H9 (cell line): Measurements from ENCODE around the gene CDC25B. TPM values are rescaled to one million over a fixed set of nuclear protein-coding genes. Genes with fewer than 3 reads are reported as not detected.

Experiments used
- DNase-seq: peaks from one replicate; pipeline ENCODE4 v3.0.0-alpha.2; 2017
- H2AFZ ChIP-seq: one replicate; pipeline ENCODE4 v1.6.1; 2013; ENCODE audit warnings: mild to moderate bottlenecking, low read length, control low read depth, moderate library complexity
- H2AK5ac ChIP-seq: 2 replicates; pipeline ENCODE4 v1.6.1; 2013; ENCODE audit warnings: low read length, control low read depth, mixed read lengths; ENCODE audit not compliant: insufficient read length
- H2BK120ac ChIP-seq: one replicate; pipeline ENCODE4 v1.6.1; 2013; ENCODE audit warnings: low read depth, mild to moderate bottlenecking, low read length, control low read depth, inconsistent platforms; ENCODE audit not compliant: poor library complexity, severe bottlenecking
- H2BK12ac ChIP-seq: 2 replicates; pipeline ENCODE4 v1.6.1; 2013; ENCODE audit warnings: low read length, control low read depth, mixed read lengths, low read depth; ENCODE audit not compliant: insufficient read length
- H2BK15ac ChIP-seq: 2 replicates; pipeline ENCODE4 v1.6.1; 2013; ENCODE audit warnings: low read depth, low read length, control low read depth
- H2BK20ac ChIP-seq: one replicate; pipeline ENCODE4 v1.6.1; 2013; ENCODE audit warnings: low read depth, mild to moderate bottlenecking, low read length, control low read depth, inconsistent platforms; ENCODE audit not compliant: poor library complexity, severe bottlenecking
- H2BK5ac ChIP-seq: 2 replicates; pipeline ENCODE4 v1.6.1; 2013; ENCODE audit warnings: low read length, control low read depth, mixed read lengths; ENCODE audit not compliant: insufficient read length
- H3K14ac ChIP-seq: 2 replicates; pipeline ENCODE4 v1.6.1; 2013; ENCODE audit warnings: low read length, control low read depth; ENCODE audit not compliant: insufficient read depth
- H3K18ac ChIP-seq: 2 replicates; pipeline ENCODE4 v1.6.1; 2013; ENCODE audit warnings: low read depth, mild to moderate bottlenecking, mixed read lengths, low read length, control low read depth; ENCODE audit not compliant: insufficient read length
- H3K23ac ChIP-seq: 2 replicates; pipeline ENCODE4 v1.6.1; 2013; ENCODE audit warnings: low read length, control low read depth, mixed read lengths, low read depth; ENCODE audit not compliant: insufficient read length
- H3K23me2 ChIP-seq: 2 replicates; pipeline ENCODE4 v1.6.1; 2013; ENCODE audit warnings: low read depth, mild to moderate bottlenecking, mixed read lengths, low read length, control low read depth; ENCODE audit not compliant: insufficient read length, poor library complexity, severe bottlenecking
- H3K27ac ChIP-seq: 2 replicates; pipeline ENCODE4 v1.5.1; 2013; ENCODE audit warnings: low read length, control low read depth, mixed read lengths, low read depth; ENCODE audit not compliant: insufficient read length
- H3K27me3 ChIP-seq: 2 replicates; pipeline ENCODE4 v1.6.1; 2013; ENCODE audit warnings: low read length, control low read depth, inconsistent platforms; ENCODE audit not compliant: insufficient read depth
- H3K4ac ChIP-seq: 2 replicates; pipeline ENCODE4 v1.6.1; 2013; ENCODE audit warnings: low read depth, mild to moderate bottlenecking, control low read depth, inconsistent platforms, low read length, moderate library complexity
- H3K4me1 ChIP-seq: 2 replicates; pipeline ENCODE4 v1.6.1; 2013; ENCODE audit warnings: low read length, control low read depth, inconsistent platforms; ENCODE audit not compliant: insufficient read depth
- H3K4me2 ChIP-seq: 2 replicates; pipeline ENCODE4 v1.6.1; 2013; ENCODE audit warnings: low read length, control low read depth, mixed read lengths; ENCODE audit not compliant: insufficient read length, insufficient read depth
- H3K56ac ChIP-seq: 2 replicates; pipeline ENCODE4 v1.6.1; 2013; ENCODE audit warnings: low read depth, mild to moderate bottlenecking, mixed read lengths, low read length, control low read depth; ENCODE audit not compliant: insufficient read length
- H3K79me1 ChIP-seq: 2 replicates; pipeline ENCODE4 v1.6.1; 2013; ENCODE audit warnings: low read depth, mild to moderate bottlenecking, moderate library complexity, low read length, control low read depth, inconsistent platforms; ENCODE audit not compliant: insufficient read depth, poor library complexity, severe bottlenecking
- H3K79me2 ChIP-seq: 2 replicates; pipeline ENCODE4 v1.6.1; 2013; ENCODE audit warnings: low read length, control low read depth, inconsistent platforms; ENCODE audit not compliant: insufficient read depth
- H3K9ac ChIP-seq: 2 replicates; pipeline ENCODE4 v1.6.1; 2013; ENCODE audit warnings: low read length, control low read depth, mixed read lengths; ENCODE audit not compliant: insufficient read length; ENCODE audit errors: extremely low read depth
- H3K9me3 ChIP-seq: one replicate; pipeline ENCODE4 v1.6.1; 2013; ENCODE audit warnings: low read depth, low read length, inconsistent platforms; ENCODE audit not compliant: control insufficient read depth
- H3T11ph ChIP-seq: one replicate; pipeline ENCODE4 v1.6.1; 2013; ENCODE audit warnings: mild to moderate bottlenecking, low read length, control low read depth, inconsistent platforms
- H4K20me1 ChIP-seq: one replicate; pipeline ENCODE4 v1.6.1; 2013; ENCODE audit not compliant: control insufficient read depth, insufficient read length, insufficient read depth
- H4K5ac ChIP-seq: 2 replicates; pipeline ENCODE4 v1.6.1; 2013; ENCODE audit warnings: low read depth, mild to moderate bottlenecking, mixed read lengths, low read length, control low read depth; ENCODE audit not compliant: insufficient read length
- H4K8ac ChIP-seq: replicated peaks from 2 replicates; pipeline ENCODE4 v1.6.1; 2013; ENCODE audit warnings: low read length, control low read depth, mixed read lengths, low read depth; ENCODE audit not compliant: insufficient read length
- H4K91ac ChIP-seq: 2 replicates; pipeline ENCODE4 v1.6.1; 2013; ENCODE audit warnings: low read depth, mild to moderate bottlenecking, moderate library complexity, mixed read lengths, low read length, control low read depth; ENCODE audit not compliant: insufficient read length
- H3K27ac Mint-ChIP-seq, 3 experiments: 2 replicates in 2 of 3; 3 replicates in 1 of 3; pipeline ENCODE4 v1.8.0; 2020 to 2021; ENCODE audit warnings: mixed read lengths in 3 of 3, mild to moderate bottlenecking in 1 of 3, moderate library complexity in 1 of 3
- H3K27me3 Mint-ChIP-seq: 2 replicates; pipeline ENCODE4 v1.8.0; 2021; ENCODE audit warnings: low read depth, mild to moderate bottlenecking, moderate library complexity, mixed read lengths
- H3K36me3 Mint-ChIP-seq, 3 experiments: 2 replicates in 2 of 3; 3 replicates in 1 of 3; pipeline ENCODE4 v1.8.0; 2020 to 2021; ENCODE audit warnings: low read depth in 3 of 3, mixed read lengths in 3 of 3; ENCODE audit not compliant: insufficient read depth in 1 of 3
- H3K4me1 Mint-ChIP-seq, 2 experiments: 2 replicates each; pipeline ENCODE4 v1.8.0; 2020; ENCODE audit warnings: mixed read lengths in 2 of 2
- H3K4me3 Mint-ChIP-seq, 2 experiments: 2 replicates in 1 of 2; 3 replicates in 1 of 2; pipeline ENCODE4 v1.8.0; 2020 to 2021; ENCODE audit warnings: mild to moderate bottlenecking in 2 of 2, mixed read lengths in 2 of 2, moderate library complexity in 1 of 2
- H3K9me3 Mint-ChIP-seq, 2 experiments: 2 replicates in 1 of 2; 3 replicates in 1 of 2; pipeline ENCODE4 v1.8.0; 2020; ENCODE audit warnings: mild to moderate bottlenecking in 2 of 2, mixed read lengths in 2 of 2, moderate library complexity in 1 of 2
- CTCF ChIP-seq: fragments of 200-600 bp; sonication (generic); conservative IDR thresholded peaks from 3 replicates; pipeline ENCODE4 v1.8.0; 2021; ENCODE audit warnings: antibody characterized with exemption, mild to moderate bottlenecking
- WGBS: extraction: QIAGEN DNeasy Blood & Tissue Kit; methylation state at CpG from one replicate; pipeline ENCODE4 v1.1.7; 2013; ENCODE audit warnings: missing lambda C conversion rate, low lambda C conversion rate, mixed read lengths; ENCODE audit not compliant: insufficient read length; ENCODE audit errors: extremely low coverage; 5-methylcytosine and 5-hydroxymethylcytosine counted together
- total RNA-seq: library from RNA; stranded (reverse); gene quantifications from 2 replicates; pipeline ENCODE4 v1.2.1, GENCODE V29; 2021

The CDC25B gene
- total RNA-seq, 1 experiment from 2014 or later = 24.0 TPM

GRCh38 chr20:3801846-3802245, 5.7 kb downstream of the CDC25B start:
- no peak overlapping the region for H4K8ac ChIP-seq
- H3K79me2 ChIP-seq = no peaks in the 10 kb centered on the region
- Mint-ChIP-seq H3K9me3 (no peaks in the 10 kb centered on the region), H3K27me3 (peaks cover 5% of the 10 kb centered on the region; the same call in 1 of the 2 replicates), H3K4me3 (no peak overlapping the region), H3K36me3 (peaks cover 32 to 55% (median 51%) of the 10 kb centered on the region in 3 experiments), H3K27ac (no peak overlapping the region), H3K4me1 (peaks cover 42 to 57% of the 10 kb centered on the region in 2 experiments)
- no peak overlapping the region for H2AK5ac ChIP-seq
- no peaks in the 10 kb centered on the region; the same call in 1 of the 2 replicates for H3K4me1 ChIP-seq
- no peak for TF ChIP-seq CTCF
- H3K4me2 ChIP-seq = no peak overlapping the region
- H3K56ac ChIP-seq = no peak overlapping the region
- H3K23ac ChIP-seq = no peak overlapping the region
- H2BK5ac ChIP-seq = no peak overlapping the region
- H3K27me3 ChIP-seq = no peaks in the 10 kb centered on the region
- H3K4ac ChIP-seq = no peak overlapping the region
- H4K5ac ChIP-seq = no peak overlapping the region
- no peak overlapping the region for H3K14ac ChIP-seq
- H3T11ph ChIP-seq = no peak overlapping the region
- no peak overlapping the region for H4K91ac ChIP-seq
- no peak overlapping the region for H2BK15ac ChIP-seq
- no peaks in the 10 kb centered on the region for H3K79me1 ChIP-seq
- H2AFZ ChIP-seq = no peak overlapping the region
- no peak overlapping the region for H3K27ac ChIP-seq
- H2BK120ac ChIP-seq = no peak overlapping the region
- no peak for DNase-seq
- no peak overlapping the region for H2BK12ac ChIP-seq
- H3K9ac ChIP-seq = no peak overlapping the region
- H3K9me3 ChIP-seq = no peaks in the 10 kb centered on the region
- H2BK20ac ChIP-seq = no peak overlapping the region
- H3K18ac ChIP-seq = no peak overlapping the region
- WGBS = no CpG with 5 or more reads among the region's 13 CpGs
- H4K20me1 ChIP-seq = no peaks in the 10 kb centered on the region
- H3K23me2 ChIP-seq = peaks cover 11% of the 10 kb centered on the region
